Immature natural killer cell (primary cell): Measurements from ENCODE around the gene APBA2. TPM values are rescaled to one million over a fixed set of nuclear protein-coding genes. Genes with fewer than 3 reads are reported as not detected.

ENCODE experiments used
- DNase-seq, 3 donors: peaks; one replicate each; pipeline ENCODE4 v3.0.0; 2022; ENCODE audit warnings: mixed read lengths in 1 of 3
- H3K27ac Mint-ChIP-seq, 6 donors: one replicate each; pipeline ENCODE4 v1.8.0; 2020; ENCODE audit warnings: mixed read lengths in 6 of 6, mild to moderate bottlenecking in 5 of 6, inconsistent platforms in 4 of 6, moderate library complexity in 3 of 6
- H3K27me3 Mint-ChIP-seq, 3 donors: one replicate each; pipeline ENCODE4 v1.8.0; 2020 to 2021; ENCODE audit warnings: low read depth in 3 of 3, mild to moderate bottlenecking in 3 of 3, mixed read lengths in 3 of 3, moderate library complexity in 3 of 3, inconsistent platforms in 1 of 3
- H3K36me3 Mint-ChIP-seq, 3 donors: one replicate each; pipeline ENCODE4 v1.8.0; 2020; ENCODE audit warnings: mixed read lengths in 3 of 3, inconsistent platforms in 2 of 3, mild to moderate bottlenecking in 2 of 3
- H3K4me1 Mint-ChIP-seq, 2 donors: one replicate each; pipeline ENCODE4 v1.8.0; 2020; ENCODE audit warnings: inconsistent platforms in 2 of 2, mild to moderate bottlenecking in 2 of 2, mixed read lengths in 2 of 2, moderate library complexity in 1 of 2
- H3K4me3 Mint-ChIP-seq, 5 donors: one replicate each; pipeline ENCODE4 v1.8.0; 2020; ENCODE audit warnings: mild to moderate bottlenecking in 5 of 5, mixed read lengths in 5 of 5, inconsistent platforms in 3 of 5, moderate library complexity in 3 of 5
- H3K9me3 Mint-ChIP-seq, 6 donors: one replicate each; pipeline ENCODE4 v1.8.0; 2020; ENCODE audit warnings: mild to moderate bottlenecking in 6 of 6, mixed read lengths in 6 of 6, inconsistent platforms in 4 of 6, moderate library complexity in 3 of 6
- polyA plus RNA-seq, 3 donors: library from polyadenylated mRNA; unstranded; fragments of 300-500 nt; fragmentation: Illumina TruSeq; gene quantifications; one replicate each; pipeline ENCODE4 v1.2.3, GENCODE V29; 2021

The APBA2 gene
- polyA plus RNA-seq, 3 donors from 2014 or later: 24.4 to 68.7 (median 25.4) TPM

DNA sequence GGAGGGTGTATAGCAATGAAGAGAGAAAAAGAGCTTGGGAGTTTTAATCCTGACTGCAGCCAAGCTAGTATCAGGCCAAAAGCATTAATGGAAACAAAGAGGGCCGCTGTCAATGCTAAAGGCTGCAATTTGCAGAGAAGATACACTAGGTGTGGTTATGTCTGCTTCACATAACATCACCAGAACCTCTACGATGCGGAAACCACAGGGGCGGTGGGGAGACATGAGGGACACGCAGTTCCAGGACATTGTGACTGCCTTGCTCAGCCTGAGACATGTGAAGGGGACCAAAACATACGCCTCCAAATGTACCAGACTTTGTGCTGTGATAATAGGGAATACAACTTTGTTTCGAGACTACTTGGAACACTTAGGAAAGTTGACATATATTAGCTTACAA is 88.4 kb downstream of the APBA2 start:
- DNase-seq: peak; percentile 75 to 79 (median 78)
- peaks cover 55 to 58% of the 10 kb centered on the region in 2 donors for H3K4me1 Mint-ChIP-seq
- H3K27me3 Mint-ChIP-seq: peaks cover 0 to 3% (median 3%) of the 10 kb centered on the region in 3 donors
- H3K36me3 Mint-ChIP-seq: peaks cover 0 to 9% (median 3%) of the 10 kb centered on the region in 3 donors
- no peaks in the 10 kb centered on the region for H3K9me3 Mint-ChIP-seq
- peak overlapping the region; percentile 42 to 75 (median 70) for H3K4me3 Mint-ChIP-seq
- peak overlapping the region; percentile 71 to 96 (median 91) for H3K27ac Mint-ChIP-seq

GRCh38 chr15:28975766-28976179 is 90.0 kb downstream of the APBA2 start:
- H3K27ac Mint-ChIP-seq: peak overlapping the region; percentile 53 to 95 (median 88)
- peak overlapping the region in 4 of 5 donors; percentile 13 to 63 (median 40) for H3K4me3 Mint-ChIP-seq
- peak; percentile 72 to 74 (median 73) for DNase-seq
- H3K4me1 Mint-ChIP-seq: peaks cover 58 to 64% of the 10 kb centered on the region in 2 donors
- H3K9me3 Mint-ChIP-seq: no peaks in the 10 kb centered on the region
- peaks cover 0 to 9% (median 3%) of the 10 kb centered on the region in 3 donors for H3K36me3 Mint-ChIP-seq
- H3K27me3 Mint-ChIP-seq: peaks cover 0 to 3% (median 3%) of the 10 kb centered on the region in 3 donors

DNA sequence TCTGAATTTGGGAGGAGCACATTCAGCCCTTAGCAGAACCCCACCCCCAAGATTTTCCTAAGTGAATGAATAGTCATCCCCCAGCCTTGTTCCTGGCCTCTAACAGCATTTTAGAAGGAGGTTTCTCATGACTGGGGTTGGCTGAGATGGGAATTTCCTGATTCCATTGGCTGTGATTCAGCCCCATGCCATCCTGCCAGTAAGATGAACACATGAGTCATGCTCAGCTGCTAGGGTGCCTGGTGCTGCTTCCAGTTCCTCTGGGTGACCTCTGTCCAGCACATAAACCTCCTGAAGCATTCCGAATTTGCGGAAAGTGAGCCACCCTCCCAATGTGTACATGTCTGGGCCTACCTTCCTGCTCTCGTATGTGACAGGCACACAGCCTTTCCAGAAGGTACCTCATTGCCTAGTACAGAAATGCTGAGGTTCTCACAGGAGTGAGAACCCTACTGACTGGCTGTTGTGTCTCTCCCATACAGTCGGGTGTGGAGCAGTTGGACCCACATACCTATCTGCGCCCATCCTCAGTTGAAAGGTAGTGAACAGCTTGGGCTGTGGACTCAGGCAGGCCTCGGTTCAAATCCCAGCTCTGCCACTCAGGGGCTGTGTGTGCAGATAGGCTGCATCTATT is 91.7 kb downstream of the APBA2 start:
- Mint-ChIP-seq H3K4me1 (peaks cover 47 to 49% of the 10 kb centered on the region in 2 donors), H3K27me3 (peaks cover 0 to 3% (median 0%) of the 10 kb centered on the region in 3 donors), H3K27ac (peak overlapping the region in 3 of 6 donors; percentile 20 to 92 (median 43)), H3K9me3 (no peaks in the 10 kb centered on the region), H3K36me3 (peaks cover 0 to 9% (median 0%) of the 10 kb centered on the region in 3 donors), H3K4me3 (no peak overlapping the region)
- DNase-seq: no peak

GRCh38 chr15:28978011-28978378 is 92.2 kb downstream of the APBA2 start:
- no peak for DNase-seq
- Mint-ChIP-seq H3K27me3 (peaks cover 0 to 1% (median 0%) of the 10 kb centered on the region in 3 donors), H3K9me3 (no peaks in the 10 kb centered on the region), H3K4me1 (peaks cover 42 to 45% of the 10 kb centered on the region in 2 donors), H3K4me3 (no peak overlapping the region), H3K27ac (peak overlapping the region in 3 of 6 donors; percentile 12 to 24 (median 20)), H3K36me3 (peaks cover 0 to 9% (median 0%) of the 10 kb centered on the region in 3 donors)

DNA sequence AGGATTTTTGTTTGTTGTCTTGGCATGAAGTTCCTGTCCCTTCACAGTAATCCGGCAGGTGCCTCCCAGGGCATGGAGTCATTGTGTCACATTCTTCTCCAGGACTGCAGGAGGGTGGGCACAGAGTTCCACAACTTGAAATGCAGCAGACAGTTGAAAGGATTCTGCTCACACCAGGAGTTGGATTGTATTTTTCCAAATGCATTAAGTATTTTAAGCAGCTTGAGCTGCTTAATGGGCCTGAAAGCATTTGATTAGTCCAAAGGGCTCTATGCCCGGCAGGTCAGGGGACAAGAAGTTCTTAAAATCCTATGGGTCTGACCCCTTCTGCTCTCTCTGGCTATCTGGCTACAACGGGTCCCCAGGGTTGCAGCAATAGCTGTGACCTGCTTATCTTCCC is 92.9 kb downstream of the APBA2 start:
- peaks cover 0 to 1% (median 0%) of the 10 kb centered on the region in 3 donors for H3K27me3 Mint-ChIP-seq
- peak overlapping the region in 1 of 6 donors; percentile 20 for H3K27ac Mint-ChIP-seq
- DNase-seq: no peak
- H3K9me3 Mint-ChIP-seq: no peaks in the 10 kb centered on the region
- H3K4me3 Mint-ChIP-seq: no peak overlapping the region
- H3K4me1 Mint-ChIP-seq: peaks cover 35 to 38% of the 10 kb centered on the region in 2 donors
- peaks cover 0 to 9% (median 0%) of the 10 kb centered on the region in 3 donors for H3K36me3 Mint-ChIP-seq

- H3K9me3 Mint-ChIP-seq: no peaks in the 10 kb centered on the region
- H3K27me3 Mint-ChIP-seq: peaks cover 0 to 1% (median 0%) of the 10 kb centered on the region in 3 donors
- DNase-seq: no peak
- peak overlapping the region in 2 of 6 donors; percentile 20 to 65 for H3K27ac Mint-ChIP-seq
- H3K4me1 Mint-ChIP-seq: peaks cover 29 to 35% of the 10 kb centered on the region in 2 donors
- no peak overlapping the region for H3K4me3 Mint-ChIP-seq
- H3K36me3 Mint-ChIP-seq: peaks cover 0 to 9% (median 0%) of the 10 kb centered on the region in 3 donors
Observed at GRCh38 chr15:28979208-28979841, 93.6 kb downstream of the APBA2 start.

DNA sequence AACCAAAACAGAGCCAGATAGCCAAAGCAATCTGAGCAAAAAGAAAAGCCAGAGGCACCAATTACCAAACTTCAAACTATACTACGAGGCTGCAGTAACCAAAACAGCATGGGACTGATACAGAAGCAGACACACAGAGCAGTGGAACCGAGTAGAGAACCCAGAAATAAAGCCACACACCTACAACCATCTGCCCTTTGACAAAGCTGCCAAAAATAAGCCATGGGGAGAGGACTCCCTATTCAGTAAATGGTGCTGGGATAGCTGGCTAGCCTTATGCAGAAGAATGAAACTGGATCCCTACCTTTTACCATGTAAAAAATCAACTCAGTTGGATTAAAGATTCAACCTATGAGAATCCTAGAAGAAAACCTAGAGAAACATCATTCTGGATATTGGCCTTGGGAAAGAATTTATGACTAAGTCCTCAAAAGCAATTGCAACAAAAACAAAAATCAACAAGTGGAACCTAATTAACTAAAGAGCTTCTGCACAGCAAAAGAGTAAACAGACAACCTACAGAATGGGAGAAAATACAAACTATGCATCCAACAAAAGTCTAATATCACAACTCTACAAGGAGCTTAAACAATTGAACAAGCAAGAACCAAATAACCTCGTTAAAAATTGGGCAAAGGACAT is 95.1 kb downstream of the APBA2 start:
- peaks cover 29 to 36% of the 10 kb centered on the region in 2 donors for H3K4me1 Mint-ChIP-seq
- peaks cover 0 to 6% (median 0%) of the 10 kb centered on the region in 3 donors for H3K36me3 Mint-ChIP-seq
- peak overlapping the region in 5 of 6 donors; percentile 23 to 71 (median 47) for H3K27ac Mint-ChIP-seq
- no peak overlapping the region for H3K4me3 Mint-ChIP-seq
- peaks cover 3 to 6% (median 5%) of the 10 kb centered on the region in 3 donors for H3K27me3 Mint-ChIP-seq
- no peaks in the 10 kb centered on the region for H3K9me3 Mint-ChIP-seq
- no peak for DNase-seq

GRCh38 chr15:28981351-28981720 is 95.6 kb downstream of the APBA2 start:
- DNase-seq: no peak
- H3K36me3 Mint-ChIP-seq: peaks cover 0 to 5% (median 0%) of the 10 kb centered on the region in 3 donors
- peak overlapping the region in 4 of 6 donors; percentile 23 to 71 (median 58) for H3K27ac Mint-ChIP-seq
- H3K9me3 Mint-ChIP-seq: no peaks in the 10 kb centered on the region
- peaks cover 6 to 8% (median 8%) of the 10 kb centered on the region in 3 donors for H3K27me3 Mint-ChIP-seq
- H3K4me3 Mint-ChIP-seq: no peak overlapping the region
- H3K4me1 Mint-ChIP-seq: peaks cover 29 to 37% of the 10 kb centered on the region in 2 donors

- H3K4me3 Mint-ChIP-seq: no peak overlapping the region
- peaks cover 33 to 40% of the 10 kb centered on the region in 2 donors for H3K4me1 Mint-ChIP-seq
- peak overlapping the region in 4 of 6 donors; percentile 28 to 71 (median 38) for H3K27ac Mint-ChIP-seq
- no peak for DNase-seq
- H3K27me3 Mint-ChIP-seq: peaks cover 6 to 8% (median 8%) of the 10 kb centered on the region in 3 donors
- peaks cover 0 to 5% (median 0%) of the 10 kb centered on the region in 3 donors for H3K36me3 Mint-ChIP-seq
- H3K9me3 Mint-ChIP-seq: no peaks in the 10 kb centered on the region
Observed at GRCh38 chr15:28981921-28982320, 96.1 kb downstream of the APBA2 start.

- no peak overlapping the region for H3K4me3 Mint-ChIP-seq
- peaks cover 39 to 46% of the 10 kb centered on the region in 2 donors for H3K4me1 Mint-ChIP-seq
- DNase-seq: no peak
- peaks cover 6 to 8% (median 8%) of the 10 kb centered on the region in 3 donors for H3K27me3 Mint-ChIP-seq
- H3K36me3 Mint-ChIP-seq: peaks cover 0 to 5% (median 0%) of the 10 kb centered on the region in 3 donors
- H3K27ac Mint-ChIP-seq: peak overlapping the region in 2 of 6 donors; percentile 32 to 99
- H3K9me3 Mint-ChIP-seq: no peaks in the 10 kb centered on the region
Observed at GRCh38 chr15:28982886-28983285, 97.1 kb downstream of the APBA2 start.

- Mint-ChIP-seq H3K36me3 (peaks cover 0 to 5% (median 0%) of the 10 kb centered on the region in 3 donors), H3K4me1 (peaks cover 44 to 46% of the 10 kb centered on the region in 2 donors), H3K27ac (peak overlapping the region in 5 of 6 donors; percentile 30 to 99 (median 55)), H3K27me3 (peaks cover 6 to 8% (median 8%) of the 10 kb centered on the region in 3 donors), H3K9me3 (no peaks in the 10 kb centered on the region), H3K4me3 (no peak overlapping the region)
- no peak for DNase-seq
Observed at GRCh38 chr15:28983432-28984311, 97.9 kb downstream of the APBA2 start.

GRCh38 chr15:28984421-28985315 is 98.9 kb downstream of the APBA2 start:
- Mint-ChIP-seq H3K27me3 (peaks cover 6 to 8% (median 8%) of the 10 kb centered on the region in 3 donors), H3K9me3 (no peaks in the 10 kb centered on the region), H3K4me3 (peak overlapping the region; percentile 81 to 91 (median 85)), H3K4me1 (peaks cover 52 to 54% of the 10 kb centered on the region in 2 donors), H3K27ac (peak overlapping the region; percentile 34 to 99 (median 98)), H3K36me3 (peaks cover 0 to 5% (median 0%) of the 10 kb centered on the region in 3 donors)
- DNase-seq: peak; percentile 44 to 58 (median 46)
